HG03469 (cell line): ENCODE results near the gene BOD1.
"Not testable (repeated sequence)": the region's sequence is repeated elsewhere in the genome, so short reads cannot be mapped to it uniquely, and the experiment has no call there.

Source experiments
- ATAC-seq: cut with Tn5 transposase; IDR thresholded peaks from one replicate; pipeline ENCODE4 v1.9.1; 2021; ENCODE audit warnings: mild to moderate bottlenecking, moderate library complexity, moderate number of reproducible peaks; ENCODE audit not compliant: unreplicated experiment

The BOD1 gene

DNA sequence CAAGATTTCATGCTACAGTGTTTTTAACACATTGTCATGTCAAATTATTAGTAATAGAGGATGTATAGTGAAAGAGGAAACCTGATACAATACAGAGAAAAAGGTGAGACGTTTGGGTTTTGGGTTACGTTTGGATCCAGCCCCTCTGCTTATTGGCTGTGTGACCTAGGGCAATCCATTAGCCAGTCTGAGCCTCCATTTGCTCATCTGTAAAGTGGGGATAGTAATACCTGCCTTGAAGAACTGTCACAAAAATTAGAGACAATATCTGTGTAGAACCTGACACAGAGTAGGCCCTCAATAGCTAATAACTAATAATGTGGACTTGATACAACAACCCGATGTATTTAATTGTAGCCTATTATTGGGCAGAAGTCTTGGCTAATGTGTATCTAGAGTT, 4.3 kb upstream of the BOD1 start:
- ATAC-seq, result no peak

DNA sequence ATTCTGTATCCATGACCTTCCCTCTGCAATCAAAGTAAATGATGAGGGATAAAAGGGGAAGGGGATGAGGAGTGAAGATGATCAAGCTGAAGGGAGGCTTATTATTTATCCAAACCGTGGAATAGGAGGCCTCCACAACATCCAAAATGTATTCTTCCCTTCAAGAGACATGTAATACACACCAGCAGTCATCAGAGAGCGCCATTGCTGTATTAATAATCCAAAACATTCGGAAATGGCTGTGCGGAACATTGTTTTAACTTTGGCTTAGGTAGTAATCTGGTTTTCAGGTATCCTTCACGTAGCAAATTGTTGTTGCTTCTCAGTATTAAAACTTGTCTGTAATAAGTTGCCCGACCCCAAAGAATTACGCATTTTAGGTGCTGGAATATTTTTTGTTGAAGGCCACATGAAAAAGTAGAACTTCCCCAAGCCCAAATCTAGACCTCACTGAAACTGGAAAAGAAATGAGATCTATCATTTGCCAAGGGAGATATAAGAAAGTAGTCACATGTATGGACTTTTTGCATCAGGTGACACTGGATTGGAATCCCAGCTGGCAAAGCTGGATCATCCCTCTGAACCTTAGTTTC, 2.6 kb upstream of the BOD1 start:
- ATAC-seq, result no peak

DNA sequence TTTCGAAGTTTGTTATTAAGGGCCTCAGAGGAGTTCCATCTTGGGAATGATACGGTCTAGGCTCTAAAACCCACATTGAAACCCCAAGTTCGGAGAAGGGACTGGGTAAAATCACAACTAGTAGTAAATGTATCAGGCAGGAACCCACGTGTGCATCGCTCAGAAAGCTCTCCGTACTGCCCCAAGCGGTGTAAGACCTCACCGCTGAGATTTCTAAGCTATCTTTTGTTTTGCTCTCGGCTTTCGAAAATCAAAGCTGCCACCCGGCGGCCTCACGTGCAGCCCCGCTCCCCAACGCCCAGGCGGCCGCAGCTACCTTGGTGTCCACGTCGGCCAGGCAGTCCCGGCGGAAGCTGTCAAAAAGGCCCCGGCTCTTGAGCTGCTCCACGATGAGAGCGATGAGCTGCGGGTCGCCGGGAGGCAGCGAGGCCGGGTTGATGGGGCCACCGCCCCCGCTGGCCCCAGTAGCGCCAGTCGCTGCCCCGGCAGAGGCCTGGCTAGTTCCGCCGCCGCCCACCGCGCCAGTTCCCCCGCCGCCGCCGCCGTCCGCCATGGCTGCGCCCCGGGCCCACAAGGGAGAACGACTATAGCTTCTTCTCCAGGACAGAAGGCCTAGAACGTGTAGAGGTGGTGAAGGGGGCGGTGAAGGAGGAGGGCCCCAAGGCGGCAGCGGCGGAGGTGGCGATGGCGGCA, 420 bp downstream of the BOD1 start:
- ATAC-seq, result peak; percentile 48

DNA sequence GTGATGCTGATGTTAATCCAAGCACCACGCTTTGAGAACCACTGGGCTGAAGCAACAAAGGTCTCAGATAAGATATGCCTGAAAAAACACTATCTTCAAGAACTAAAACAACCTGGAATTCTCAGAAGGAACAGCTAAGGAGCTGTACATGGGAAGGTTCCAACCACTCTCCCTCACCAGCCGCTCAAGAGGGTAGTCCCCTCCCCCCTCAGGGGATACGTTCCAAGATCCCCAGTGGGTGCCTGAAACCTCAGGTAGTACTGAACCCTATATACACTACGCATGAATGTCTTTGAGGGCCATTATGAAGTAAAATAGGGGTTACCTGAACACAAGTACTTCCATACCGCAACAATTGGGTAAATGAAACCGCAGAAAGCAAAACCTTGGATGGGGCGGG, 1.9 kb downstream of the BOD1 start:
- no peak for ATAC-seq

DNA sequence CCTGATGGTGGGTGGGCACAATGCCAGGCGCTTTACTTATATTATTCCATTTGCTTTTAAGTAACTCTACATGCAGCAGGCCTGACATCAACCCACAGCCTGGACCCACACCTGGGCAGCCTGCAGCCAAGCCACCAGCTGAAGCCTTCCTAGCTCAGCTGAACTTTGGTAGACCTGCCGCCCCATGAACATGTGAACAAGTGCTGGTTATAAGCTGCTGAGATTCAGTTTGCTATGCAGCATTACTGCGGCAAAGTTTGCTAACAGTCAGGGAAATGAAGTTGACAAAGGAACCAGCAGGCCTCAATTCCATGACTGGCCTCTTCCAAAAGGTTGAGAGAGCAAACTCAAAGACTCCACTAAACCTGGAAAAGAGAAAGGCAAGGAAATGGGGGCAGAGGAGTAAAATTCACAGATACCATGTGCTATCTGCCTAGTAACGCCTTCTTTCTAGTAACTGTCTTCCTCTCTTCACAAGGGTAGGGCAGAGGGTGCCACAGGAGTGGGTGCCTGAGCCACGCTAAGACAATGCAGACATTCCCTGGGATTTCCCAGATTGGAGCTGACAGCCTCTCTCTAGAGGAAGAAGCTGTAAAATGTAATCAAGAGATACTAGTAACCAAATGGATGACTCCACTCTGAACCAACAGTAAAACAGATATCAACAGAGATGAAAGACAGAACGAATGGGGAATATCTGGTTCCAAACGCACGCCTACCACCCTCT, 2.9 kb downstream of the BOD1 start:
- ATAC-seq, result no peak

DNA sequence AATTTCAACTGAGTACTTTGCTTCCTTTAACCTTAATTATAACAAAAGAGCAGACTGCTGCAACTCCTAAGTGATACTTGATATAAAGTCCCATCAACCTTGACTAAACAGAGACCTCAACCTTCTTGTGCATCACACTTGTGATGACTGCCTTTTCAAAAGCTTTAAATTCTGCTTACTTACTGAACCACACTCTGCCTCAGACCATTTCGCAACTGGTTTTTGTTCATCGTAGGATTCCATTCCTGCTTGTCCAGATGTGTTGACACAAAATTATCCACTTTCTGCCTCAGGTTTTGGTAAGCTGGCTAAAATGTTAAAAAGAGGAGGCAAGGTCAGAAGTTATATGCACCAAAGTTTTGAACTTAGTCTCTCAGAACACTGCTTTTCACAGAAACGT, 3.5 kb downstream of the BOD1 start:
- ATAC-seq, result no peak

DNA sequence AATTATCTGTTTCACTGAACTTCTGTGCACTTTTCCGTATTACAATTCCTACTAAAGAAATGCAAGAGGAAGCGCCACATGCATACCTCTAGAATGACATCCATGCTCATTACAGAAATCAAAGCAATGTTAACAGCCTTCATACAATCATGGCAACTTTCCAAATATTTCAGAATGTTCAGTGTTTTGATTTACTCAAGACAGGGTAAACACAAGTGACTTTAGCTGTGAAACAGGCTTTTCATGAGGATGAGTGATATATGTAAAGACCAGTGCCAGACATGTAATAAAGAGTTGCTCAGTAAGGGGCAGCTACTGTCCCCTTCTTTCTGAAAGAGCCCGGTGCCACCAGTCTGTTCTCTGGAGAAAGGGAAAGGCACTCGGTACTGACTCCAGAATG, 4.7 kb downstream of the BOD1 start:
- ATAC-seq, result no peak

DNA sequence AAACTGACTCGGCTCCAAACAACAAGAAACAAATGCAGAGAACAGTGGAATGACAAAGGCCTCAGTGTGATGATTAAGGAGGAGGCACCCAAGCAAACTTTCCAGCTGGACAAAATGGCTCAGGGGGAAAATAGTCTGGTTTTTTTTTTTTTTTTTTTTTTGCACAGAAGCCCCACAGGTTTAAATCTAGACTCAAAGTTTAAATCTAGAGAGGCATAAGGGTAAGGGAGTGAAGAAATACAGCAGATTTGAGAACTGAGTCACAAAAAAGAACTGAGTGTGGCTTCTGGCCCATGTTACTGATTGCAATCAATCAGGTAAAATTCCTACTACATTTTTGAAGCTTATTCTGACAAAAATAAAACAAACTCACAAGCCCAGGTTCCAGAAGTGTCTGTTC, 12.3 kb downstream of the BOD1 start:
- no peak for ATAC-seq

DNA sequence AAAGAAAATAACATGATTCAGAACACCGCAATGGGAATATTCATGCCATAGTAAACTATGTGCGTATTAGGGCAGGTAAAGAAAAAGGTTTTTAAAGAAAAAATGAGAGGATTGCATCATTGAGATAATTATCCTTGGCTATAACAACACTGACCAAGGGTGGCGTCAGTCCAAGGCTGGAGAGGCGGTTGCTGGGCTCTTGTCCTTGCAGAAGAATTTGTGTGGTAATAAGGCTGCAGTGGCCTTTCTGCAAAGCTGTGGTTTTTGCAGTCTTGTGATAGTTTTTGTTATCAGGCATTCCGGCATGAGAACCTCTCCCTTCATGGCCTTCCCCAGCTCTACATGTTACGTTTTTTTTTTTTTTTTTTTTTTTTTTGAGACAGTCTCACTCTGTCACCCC, 14.0 kb downstream of the BOD1 start:
- ATAC-seq, result no peak

DNA sequence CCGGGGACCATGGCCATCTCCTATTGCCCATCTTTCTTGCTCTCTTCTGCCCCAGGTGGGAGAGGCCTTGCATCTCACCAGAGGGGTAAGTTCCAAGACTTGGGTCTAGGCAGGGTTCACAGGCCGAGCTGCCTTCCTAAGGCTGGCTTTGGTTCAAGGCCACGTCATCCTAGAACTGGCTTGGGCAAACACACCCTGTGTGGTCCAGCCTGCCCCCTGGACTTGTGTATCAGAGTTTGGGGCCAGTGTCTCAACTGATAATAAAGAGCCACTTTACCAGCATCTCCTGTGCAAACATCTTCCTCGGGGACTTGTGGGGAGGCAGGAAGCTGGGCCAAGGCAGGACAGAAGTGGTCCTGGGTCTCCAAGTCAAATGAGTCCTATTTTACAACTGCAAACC, 17.8 kb downstream of the BOD1 start:
- no peak for ATAC-seq

DNA sequence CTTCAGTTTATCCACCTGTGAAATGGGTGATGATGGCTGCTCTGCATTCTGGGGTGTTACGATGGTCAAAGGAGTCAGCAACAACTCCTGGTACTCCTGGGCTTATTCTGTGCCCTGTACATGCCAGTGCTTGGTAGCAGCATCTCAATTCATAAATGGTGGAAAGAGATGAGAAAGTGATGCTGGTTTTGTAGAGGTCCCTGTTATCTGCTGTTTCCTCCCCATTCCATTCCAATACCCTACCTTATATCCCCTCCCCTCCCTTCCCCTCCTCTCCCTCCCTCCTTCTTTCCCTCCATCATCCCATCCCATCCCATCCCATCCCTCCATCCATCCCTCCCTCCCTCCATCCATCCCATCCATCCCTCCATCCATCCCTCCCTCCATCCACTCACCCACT, 19.1 kb downstream of the BOD1 start:
- ATAC-seq, result no peak

DNA sequence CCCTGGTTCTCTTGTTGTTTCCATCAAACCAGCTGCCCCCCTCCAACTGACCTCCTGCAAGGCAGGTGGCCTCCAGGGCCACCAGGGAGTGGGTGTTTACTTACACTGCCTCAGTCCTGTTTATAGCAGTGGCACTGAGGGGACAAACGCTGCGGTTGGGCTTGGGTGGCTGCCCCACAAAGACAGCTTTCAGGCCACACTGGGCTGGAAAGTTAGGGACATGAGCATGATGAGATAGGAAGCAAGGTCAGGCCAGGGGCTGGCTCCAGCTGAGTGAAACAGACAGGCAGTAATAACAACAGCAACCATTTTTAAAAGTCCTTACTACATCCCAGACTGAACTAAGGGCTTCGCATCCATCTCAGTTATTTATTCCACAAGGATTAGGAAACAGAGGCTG, 20.6 kb downstream of the BOD1 start:
- ATAC-seq, result no peak

DNA sequence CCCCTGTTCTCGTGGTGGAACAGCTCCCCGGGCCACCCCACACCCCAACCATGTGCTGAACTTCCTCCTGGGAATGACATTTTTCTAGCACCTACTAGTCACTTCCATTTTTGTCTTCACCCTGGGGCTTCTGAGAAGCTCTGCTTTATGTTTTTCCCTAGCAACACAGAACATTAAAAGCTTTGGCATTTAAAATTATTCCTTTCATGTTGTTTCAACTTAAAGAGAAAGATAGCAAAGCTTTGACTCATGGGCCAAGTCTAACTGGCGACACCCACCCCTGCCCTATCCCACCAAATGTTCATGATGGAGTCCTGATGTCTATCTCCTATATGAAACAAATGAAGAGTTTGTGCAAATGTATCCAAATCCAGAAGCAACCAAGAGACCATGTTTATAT, 22.4 kb downstream of the BOD1 start:
- no peak for ATAC-seq

DNA sequence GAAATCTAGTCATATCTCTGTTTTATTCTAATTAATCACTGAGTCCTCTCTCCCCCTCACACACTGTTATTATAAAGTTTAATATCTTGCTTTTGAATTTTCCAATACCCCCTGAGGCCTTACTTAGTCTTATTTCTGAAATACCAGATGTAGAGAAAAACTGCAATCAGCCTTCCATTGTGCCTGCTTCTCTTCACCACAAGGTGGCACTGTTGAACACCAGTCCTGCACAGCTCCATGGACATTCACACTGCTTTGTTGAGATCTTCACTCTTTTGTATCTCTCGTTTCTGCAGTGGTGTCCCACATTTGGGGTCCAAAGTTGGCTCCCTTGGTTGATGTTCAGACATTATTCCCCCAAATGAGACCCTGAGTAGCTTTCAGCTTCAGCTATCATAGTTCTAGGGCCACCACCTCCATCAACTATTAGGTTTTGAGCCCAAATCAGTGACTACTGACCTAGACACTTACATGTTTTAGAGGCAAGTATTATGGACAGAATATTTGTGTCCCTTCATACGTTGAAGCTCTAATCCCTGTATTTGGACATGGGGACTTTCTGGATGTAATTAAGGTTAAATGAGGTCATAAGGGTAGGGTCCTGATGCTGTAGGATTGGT, 24.3 kb downstream of the BOD1 start:
- ATAC-seq, result no peak

DNA sequence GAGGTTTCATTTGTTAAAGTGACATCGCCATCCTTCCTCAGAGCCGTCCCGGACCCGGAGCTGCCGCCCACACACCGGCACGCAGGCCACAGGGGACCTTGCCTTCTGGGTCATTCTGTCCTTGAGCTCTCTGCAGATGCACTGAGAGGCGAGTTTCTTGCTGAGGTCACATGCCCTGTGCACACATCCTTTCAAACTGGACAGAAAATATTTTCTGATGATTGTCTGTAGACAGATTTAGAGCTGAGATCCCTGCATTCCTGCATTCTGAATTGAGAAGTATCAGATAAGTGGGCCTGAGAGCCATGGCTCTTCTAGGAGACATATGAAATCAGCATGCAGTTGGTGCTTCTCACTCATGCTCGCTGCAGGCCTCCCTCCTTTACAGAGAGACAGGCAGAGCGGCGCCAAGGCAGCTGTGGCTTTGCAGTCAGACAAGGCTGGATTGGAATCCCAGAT, 25.4 kb downstream of the BOD1 start:
- no peak for ATAC-seq

DNA sequence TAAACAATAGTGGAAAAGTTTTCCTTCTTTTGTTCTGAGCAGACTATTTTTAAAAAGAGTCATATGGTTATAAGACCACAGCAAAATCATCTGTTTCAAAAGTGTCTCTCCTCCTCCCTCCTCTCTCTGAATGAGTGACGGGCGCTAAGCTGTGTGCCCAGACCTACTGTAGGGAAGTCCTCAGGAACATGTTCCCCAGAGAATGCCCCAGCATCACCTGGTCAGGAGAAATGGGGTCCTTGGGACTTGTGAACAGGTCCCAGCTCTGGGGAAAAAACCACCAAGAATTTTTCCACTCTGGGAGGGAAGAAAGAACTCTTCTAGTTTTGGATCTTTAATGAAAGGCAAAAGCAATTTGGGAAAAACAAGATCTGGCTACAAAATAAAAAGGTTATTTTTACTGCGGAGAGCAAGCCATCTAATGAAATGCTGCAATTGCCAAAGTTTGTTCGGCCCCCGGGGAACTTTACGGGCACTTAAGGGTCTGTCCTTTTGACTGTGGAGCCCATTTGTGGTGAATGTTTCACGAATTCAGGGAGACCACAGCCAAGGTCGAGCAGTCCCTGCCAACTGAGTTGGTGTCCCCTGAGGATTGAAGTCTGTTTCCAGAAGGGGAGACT, 25.9 kb downstream of the BOD1 start:
- no peak for ATAC-seq

DNA sequence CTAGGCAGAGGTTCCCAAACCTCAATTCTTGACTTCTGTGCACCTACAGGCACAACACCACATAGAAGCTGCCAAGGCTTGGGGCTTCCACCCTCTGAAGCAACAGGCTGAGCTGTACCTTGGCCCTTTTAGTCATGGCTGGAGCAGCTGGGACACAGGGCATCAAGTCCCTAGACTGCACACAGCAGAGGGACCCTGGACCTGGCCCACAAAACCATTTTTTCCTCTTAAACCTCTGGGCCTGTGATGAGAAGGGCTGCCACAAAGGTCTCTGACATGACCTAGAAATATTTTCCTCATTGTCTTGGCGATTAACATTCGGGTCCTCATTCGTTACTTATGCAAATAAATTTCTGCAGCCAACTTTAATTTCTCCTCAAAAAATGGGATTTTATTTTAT, 30.3 kb downstream of the BOD1 start:
- not testable (repeated sequence) for ATAC-seq

DNA sequence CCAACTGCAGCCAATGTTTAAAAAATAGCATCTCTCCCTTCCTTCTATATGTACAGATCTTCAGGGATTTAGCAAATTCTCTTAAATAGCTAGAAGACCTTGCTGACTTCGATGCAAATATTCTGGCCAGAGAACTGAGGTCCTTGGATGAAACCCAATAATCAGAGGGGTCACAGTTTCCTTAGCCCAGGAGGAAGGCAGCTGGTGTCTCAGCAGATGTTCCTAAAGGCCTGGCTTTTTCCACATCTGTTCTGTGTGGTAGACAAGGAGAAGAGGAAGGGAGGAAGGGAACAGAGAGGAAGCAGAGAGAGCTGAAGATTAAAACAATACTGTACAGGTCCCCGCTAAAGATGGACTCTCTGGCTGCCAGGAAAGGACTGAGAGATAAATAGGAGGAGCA, 33.1 kb downstream of the BOD1 start:
- no peak for ATAC-seq

DNA sequence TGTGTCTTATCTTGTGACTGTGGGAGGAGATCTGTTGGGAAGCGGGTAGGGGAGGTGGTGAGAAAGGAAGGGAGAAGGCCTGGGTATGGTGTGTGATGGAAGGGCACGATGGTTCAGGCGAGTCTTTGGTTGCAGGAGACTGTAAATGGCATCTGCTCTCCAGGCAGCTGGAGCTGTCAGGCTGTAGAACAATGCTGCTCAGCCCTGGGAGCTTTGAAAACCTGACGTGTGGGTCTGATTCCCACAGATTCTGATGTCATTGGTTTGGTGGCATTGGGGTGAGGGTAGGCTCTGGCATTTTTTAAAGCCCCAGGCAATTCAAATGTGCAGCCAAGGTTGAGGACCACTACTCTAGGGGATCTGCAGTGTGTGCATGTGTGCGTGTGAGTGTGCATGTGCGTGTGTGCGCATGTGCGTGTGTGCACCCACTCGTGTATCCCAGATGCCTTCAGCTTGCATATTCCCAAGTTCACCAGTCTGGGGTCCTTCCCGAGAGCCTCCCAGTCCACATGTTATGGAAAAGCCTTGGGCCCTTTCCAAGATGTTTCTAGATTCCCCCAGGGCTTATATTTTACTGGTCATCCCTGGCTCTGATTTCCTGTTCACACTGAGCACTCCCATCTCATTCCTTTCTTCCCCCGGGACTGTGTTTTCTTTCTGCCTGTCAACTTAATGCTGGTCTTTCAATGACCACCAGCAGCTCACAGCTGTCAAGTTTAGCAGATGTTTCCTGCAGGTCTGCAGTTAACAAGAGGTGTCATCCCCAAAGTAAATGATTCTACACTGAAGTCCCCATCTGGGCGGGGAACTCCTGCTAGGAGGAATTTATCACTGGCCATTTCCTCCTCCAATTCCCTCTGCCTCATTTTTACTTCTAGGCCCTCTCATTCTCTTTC, 34.0 kb downstream of the BOD1 start:
- ATAC-seq, result no peak

DNA sequence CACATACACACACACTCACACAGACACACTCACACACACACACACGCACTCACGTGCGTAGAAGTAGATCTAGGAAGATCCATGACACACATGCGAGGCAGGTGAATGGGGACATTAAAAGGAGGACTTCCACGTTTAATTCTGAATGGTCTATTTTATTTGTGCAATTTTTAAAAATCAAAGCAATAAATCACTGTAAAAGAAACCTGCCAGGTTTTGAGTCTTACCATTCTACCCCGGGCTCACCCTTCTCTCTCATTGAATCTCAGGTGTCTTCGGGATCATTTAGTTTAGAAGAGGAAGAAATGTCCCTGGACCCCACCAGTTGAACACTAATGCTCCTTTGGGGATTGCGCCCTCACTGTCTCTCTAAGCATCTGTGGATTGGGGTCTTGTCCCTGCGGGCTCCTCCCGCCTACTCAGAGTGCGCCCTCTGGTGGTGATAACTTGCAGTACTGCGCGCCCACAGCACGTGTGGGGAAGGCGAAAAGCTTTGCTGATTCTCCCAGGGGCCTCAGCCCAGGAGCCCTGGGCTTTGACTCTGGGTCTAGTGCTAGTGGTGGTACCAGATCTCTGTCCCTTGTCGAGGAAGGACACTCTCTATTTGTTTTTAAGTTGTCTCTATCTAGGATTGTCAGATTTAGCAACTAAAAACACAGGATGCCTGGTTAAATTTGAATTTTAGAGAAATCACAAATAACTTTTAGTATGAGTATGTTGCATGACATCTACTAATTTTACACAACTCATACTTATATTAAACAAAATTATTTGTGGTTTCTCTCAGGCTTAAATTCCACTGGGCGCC, 34.8 kb downstream of the BOD1 start:
- ATAC-seq, result no peak
